OCI-LY1 (cell line): ENCODE measurements around the gene HOXA3.

Experiments
- H2AFZ ChIP-seq: fragments of 200-600 bp; sonication (generic), shearing (Covaris generic); 2 replicates; pipeline ENCODE4 v1.6.0; 2014; ENCODE audit warnings: antibody characterized with exemption, mild to moderate bottlenecking, low read length
- H3F3A ChIP-seq: fragments of 200-600 bp; sonication (generic), shearing (Covaris generic); 2 replicates; pipeline ENCODE4 v1.6.0; 2014; ENCODE audit warnings: mild to moderate bottlenecking, antibody characterized with exemption, low read length, moderate library complexity; ENCODE audit not compliant: insufficient read depth
- H3K27ac ChIP-seq: fragments of 200-600 bp; sonication (generic); 2 replicates; pipeline ENCODE4 v1.5.1; 2014; ENCODE audit warnings: low read length, mixed run types, mild to moderate bottlenecking, low read depth; ENCODE audit not compliant: poor library complexity, severe bottlenecking
- H3K27me3 ChIP-seq: fragments of 200-600 bp; sonication (generic); 2 replicates; pipeline ENCODE4 v1.6.0; 2014; ENCODE audit warnings: antibody characterized with exemption, mild to moderate bottlenecking, low read length, moderate library complexity; ENCODE audit not compliant: insufficient read depth
- H3K36me3 ChIP-seq: fragments of 200-600 bp; sonication (generic); 2 replicates; pipeline ENCODE4 v1.6.1; 2014; ENCODE audit warnings: mild to moderate bottlenecking, antibody characterized with exemption, low read length, moderate library complexity, mixed read lengths; ENCODE audit not compliant: insufficient read depth
- H3K4me1 ChIP-seq: fragments of 200-600 bp; sonication (generic); 2 replicates; pipeline ENCODE4 v1.5.1; 2014; ENCODE audit warnings: mild to moderate bottlenecking, low read length, moderate library complexity; ENCODE audit not compliant: insufficient read depth, severe bottlenecking
- H3K4me2 ChIP-seq: fragments of 200-600 bp; sonication (generic), shearing (Covaris generic); 2 replicates; pipeline ENCODE4 v1.6.1; 2014; ENCODE audit warnings: low read length
- H3K4me3 ChIP-seq: fragments of 200-600 bp; sonication (generic); 2 replicates; pipeline ENCODE4 v1.5.1; 2014; ENCODE audit warnings: low read length, low read depth, mild to moderate bottlenecking, mixed read lengths; ENCODE audit not compliant: poor library complexity, severe bottlenecking
- H3K79me2 ChIP-seq: fragments of 200-600 bp; shearing (Covaris generic); 2 replicates; pipeline ENCODE4 v1.6.1; 2016; ENCODE audit warnings: mixed run types, low read length, mixed read lengths; ENCODE audit not compliant: insufficient read depth
- H3K9ac ChIP-seq: fragments of 200-600 bp; sonication (generic), shearing (Covaris generic); 2 replicates; pipeline ENCODE4 v1.6.1; 2014; ENCODE audit warnings: mild to moderate bottlenecking, low read length, mixed read lengths
- H3K9me2 ChIP-seq: fragments of 200-600 bp; sonication (generic), shearing (Covaris generic); 2 replicates; pipeline ENCODE4 v1.6.1; 2014; ENCODE audit warnings: low read depth, mild to moderate bottlenecking, low read length, mixed read lengths
- H3K9me3 ChIP-seq: fragments of 200-600 bp; shearing (Covaris generic); 2 replicates; pipeline ENCODE4 v1.6.1; 2014; ENCODE audit warnings: low read length, mixed read lengths
- H4K20me1 ChIP-seq: fragments of 200-600 bp; sonication (generic), shearing (Covaris generic); 2 replicates; pipeline ENCODE4 v1.6.0; 2016; ENCODE audit warnings: mild to moderate bottlenecking, low read length; ENCODE audit not compliant: insufficient read depth
- CTCF ChIP-seq: fragments of 200-600 bp; sonication (generic), shearing (Covaris generic); IDR thresholded peaks from 2 replicates; pipeline ENCODE4 v1.5.1; 2017; ENCODE audit warnings: mild to moderate bottlenecking, antibody characterized with exemption, low read length, moderate library complexity, mixed read lengths
- EZH2 ChIP-seq: fragments of 200-600 bp; sonication (generic), shearing (Covaris generic); IDR thresholded peaks from 2 replicates; pipeline ENCODE4 v1.8.0; 2017; ENCODE audit warnings: borderline replicate concordance, mixed run types, mild to moderate bottlenecking, antibody characterized with exemption, low read length, moderate library complexity, mixed read lengths

The HOXA3 gene

GRCh38 chr7:27177795-27178320, 25.5 kb upstream of the HOXA3 start:
- H3K9ac ChIP-seq = no peak overlapping the region
- H3K9me2 ChIP-seq = no peaks in the 10 kb centered on the region
- H3K9me3 ChIP-seq = no peaks in the 10 kb centered on the region
- H2AFZ ChIP-seq = no peak overlapping the region
- H3F3A ChIP-seq = no peaks in the 10 kb centered on the region
- peaks cover 2% of the 10 kb centered on the region; the same call in 1 of the 2 replicates for H3K27me3 ChIP-seq
- H3K27ac ChIP-seq = no peak overlapping the region
- no peaks in the 10 kb centered on the region for H4K20me1 ChIP-seq
- H3K4me2 ChIP-seq = no peak overlapping the region
- TF ChIP-seq CTCF (no peak), EZH2 (no peak)
- H3K36me3 ChIP-seq = no peaks in the 10 kb centered on the region
- H3K4me1 ChIP-seq = peaks cover 12% of the 10 kb centered on the region
- no peak overlapping the region for H3K4me3 ChIP-seq
- no peaks in the 10 kb centered on the region for H3K79me2 ChIP-seq

DNA sequence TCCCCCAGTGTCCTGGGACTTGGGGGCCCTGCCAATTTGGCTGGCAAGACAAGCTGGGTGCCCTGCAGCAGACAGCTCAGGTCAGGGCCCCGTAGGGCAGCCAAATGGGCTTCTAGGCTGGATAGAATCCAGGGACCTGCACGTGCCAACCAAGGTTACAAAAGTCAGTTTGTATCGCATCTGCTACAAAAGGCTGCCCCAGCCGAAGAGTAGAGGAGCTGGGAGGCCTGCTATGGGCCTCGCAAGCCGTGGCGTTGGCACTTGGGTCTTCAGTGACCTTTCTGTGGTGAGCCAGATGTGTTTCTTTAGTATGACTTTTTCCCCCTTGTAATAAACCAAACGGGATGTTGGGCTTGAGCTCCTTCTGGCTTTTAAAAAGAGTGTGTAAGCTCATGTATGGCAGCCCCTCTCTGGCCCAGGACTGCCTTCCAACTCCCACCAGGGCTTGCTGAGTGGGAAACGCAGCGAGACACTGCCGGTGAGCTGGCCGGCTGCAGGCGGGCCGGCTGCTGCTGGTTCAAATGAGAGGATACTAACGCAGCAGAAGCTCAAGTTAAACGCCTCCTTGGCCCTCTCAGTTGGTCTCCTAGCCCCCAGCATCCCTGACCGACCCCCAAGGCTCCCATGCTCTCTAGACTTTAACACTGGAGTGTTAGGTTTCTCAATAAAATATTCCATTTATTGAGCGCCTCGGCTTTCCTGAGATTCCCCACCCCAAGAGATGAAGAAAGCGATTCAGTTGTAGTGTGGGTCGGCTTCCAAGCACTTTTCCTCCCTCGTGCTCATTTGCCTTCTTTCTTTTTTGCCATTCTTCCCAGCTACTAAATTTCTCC, 24.8 kb upstream of the HOXA3 start:
- Histone ChIP-seq H3K4me3 (no peak overlapping the region), H3K27ac (no peak overlapping the region), H3K4me2 (no peak overlapping the region), H4K20me1 (no peaks in the 10 kb centered on the region), H3K9me3 (no peaks in the 10 kb centered on the region), H3K9ac (no peak overlapping the region), H3F3A (no peaks in the 10 kb centered on the region), H3K79me2 (no peaks in the 10 kb centered on the region), H3K4me1 (peaks cover 16% of the 10 kb centered on the region), H3K9me2 (no peaks in the 10 kb centered on the region), H3K36me3 (no peaks in the 10 kb centered on the region), H2AFZ (no peak overlapping the region), H3K27me3 (peaks cover 9% of the 10 kb centered on the region; the same call in 1 of the 2 replicates)
- TF ChIP-seq CTCF (no peak), EZH2 (no peak)

DNA sequence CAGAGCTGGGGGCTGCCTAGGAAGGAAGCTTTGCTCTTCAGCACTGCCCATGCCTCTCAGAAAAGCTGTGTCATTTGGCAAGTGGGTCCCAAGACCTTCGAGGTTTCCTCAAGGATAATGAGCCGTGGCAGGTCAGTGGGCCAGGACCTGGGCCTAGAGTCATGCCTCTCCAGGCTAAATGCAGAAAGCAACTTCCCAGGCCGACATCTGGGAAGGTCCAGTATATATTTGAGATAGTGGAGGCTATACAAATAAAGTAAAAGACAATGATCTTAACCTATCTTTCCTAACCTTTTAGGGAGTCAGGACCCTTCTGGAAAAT, 24.1 kb upstream of the HOXA3 start:
- H2AFZ ChIP-seq = no peak overlapping the region
- H3K9me3 ChIP-seq = no peaks in the 10 kb centered on the region
- H3K4me1 ChIP-seq = peaks cover 16% of the 10 kb centered on the region
- no peak overlapping the region for H3K9ac ChIP-seq
- H3K79me2 ChIP-seq = no peaks in the 10 kb centered on the region
- no peaks in the 10 kb centered on the region for H3K36me3 ChIP-seq
- no peaks in the 10 kb centered on the region for H3K9me2 ChIP-seq
- H3K27me3 ChIP-seq = peaks cover 9% of the 10 kb centered on the region; the same call in 1 of the 2 replicates
- H4K20me1 ChIP-seq = no peaks in the 10 kb centered on the region
- H3K4me2 ChIP-seq = no peak overlapping the region
- no peak for TF ChIP-seq CTCF
- TF ChIP-seq EZH2 = no peak
- no peak overlapping the region for H3K4me3 ChIP-seq
- H3K27ac ChIP-seq = no peak overlapping the region
- H3F3A ChIP-seq = no peaks in the 10 kb centered on the region
